ENCODE data around the gene CDKN2B.

GRCh38 chr9:22056402-22056801, 47.3 kb upstream of the CDKN2B start:
- TF ChIP-seq CTCF (IDR thresholded peaks at IDR 0.05; ENCODE audit: low read depth, low read length, poor library complexity, severe bottlenecking) (no peak), EZH2phosphoT487 (IDR thresholded peaks at IDR 0.05; ENCODE audit: borderline replicate concordance, low read length) (no peak)
